ENCODE measurements around the gene PPP1R11. TPM values are rescaled to one million over a fixed set of nuclear protein-coding genes. Genes with fewer than 3 reads are reported as not detected.

Gene PPP1R11
- total RNA-seq, 1 experiment from 2014 or later, result 59.2 TPM

GRCh38 chr6:30102970-30103871 is 36.2 kb downstream of the PPP1R11 start:
- ChIA-PET POLR2A (no interaction called here), CTCF (interaction anchor here (0.6 to 2.6 kb wide), 15 partner anchors 9 to 437 kb away, joined by 3 to 68 read pairs (median 3); partner anchors contain the start of gene PPP1R11)
- H3K27me3 ChIP-seq (ENCODE audit: control insufficient read depth, insufficient read depth, low read length), result peaks cover 7% of the 10 kb centered on the region
- ATAC-seq (peak; percentile 81), DNase-seq (ENCODE audit: low read depth, low spot score) (peak; percentile 75)
- H3K9me3 ChIP-seq (ENCODE audit: control insufficient read depth, insufficient read depth, low read depth, low read length), result no peaks in the 10 kb centered on the region
- peak; percentile 95 for TF ChIP-seq CTCF (IDR thresholded peaks at IDR 0.05)
- TF ChIP-seq POLR2AphosphoS5 (IDR thresholded peaks at IDR 0.05; ENCODE audit: low read depth, low read length), result no peak
- in situ Hi-C loops (cut with HindIII; ENCODE audit: low pct_unique_long_range_greater_than_20kb, low sequenced_read_pairs) (no loop called here), intact Hi-C loops (cut with micrococcal nuclease; ENCODE audit: unreplicated experiment) (loop anchor here (1.0 to 2.0 kb wide), 2 partner anchors 28 to 68 kb away; no protein-coding TSS in a partner anchor)
- H3K4me3 ChIP-seq (ENCODE audit: low read depth in 2 of 2, low read length in 2 of 2), result peak overlapping the region; percentile 38 to 78
- H3K36me3 ChIP-seq (ENCODE audit: control insufficient read depth, insufficient read depth, low read length), result no peaks in the 10 kb centered on the region
- H3K4me1 ChIP-seq (ENCODE audit: control insufficient read depth, insufficient read depth, low read length), result peaks cover 16% of the 10 kb centered on the region
- peak overlapping the region; percentile 37; the same call in 1 of the 2 replicates for H3K27ac ChIP-seq (ENCODE audit: low read length)
- no TSS peak for BruUV-seq (replicated peaks)

- in situ Hi-C loops (cut with HindIII; ENCODE audit: low pct_unique_long_range_greater_than_20kb, low sequenced_read_pairs), result no loop called here
- H3K27ac ChIP-seq (ENCODE audit: low read length), result no peak overlapping the region
- no TSS peak for BruUV-seq (replicated peaks)
Observed at GRCh38 chr6:30103872-30104179, 36.8 kb downstream of the PPP1R11 start.

More at GRCh38 chr6:30103872-30104179, 36.8 kb downstream of the PPP1R11 start:
- Histone ChIP-seq H3K4me1 (ENCODE audit: control insufficient read depth, insufficient read depth, low read length) (peaks cover 16% of the 10 kb centered on the region), H3K9me3 (ENCODE audit: control insufficient read depth, insufficient read depth, low read depth, low read length) (no peaks in the 10 kb centered on the region), H3K4me3 (ENCODE audit: low read depth in 2 of 2, low read length in 2 of 2) (peak overlapping the region; percentile 38 to 78; a peak in 3 of 4 replicates), H3K36me3 (ENCODE audit: control insufficient read depth, insufficient read depth, low read length) (no peaks in the 10 kb centered on the region), H3K27me3 (ENCODE audit: control insufficient read depth, insufficient read depth, low read length) (peaks cover 7% of the 10 kb centered on the region)
- ChIA-PET CTCF (interaction anchor here (0.6 to 2.6 kb wide), 12 partner anchors 10 to 437 kb away, joined by 3 to 68 read pairs (median 4); partner anchors contain the start of gene PPP1R11), POLR2A (no interaction called here)
- no peak for DNase-seq (ENCODE audit: low read depth, low spot score)
- ATAC-seq, result no peak
- intact Hi-C loops (cut with micrococcal nuclease; ENCODE audit: unreplicated experiment), result loop anchor here (1.0 to 2.0 kb wide), 2 partner anchors 27 to 67 kb away; no protein-coding TSS in a partner anchor
- TF ChIP-seq CTCF (IDR thresholded peaks at IDR 0.05) (no peak), POLR2AphosphoS5 (IDR thresholded peaks at IDR 0.05; ENCODE audit: low read depth, low read length) (no peak), SIN3A (IDR thresholded peaks at IDR 0.05; ENCODE audit: borderline replicate concordance, insufficient read depth, low read depth, low read length) (no peak), TCF7L2 (IDR thresholded peaks at IDR 0.05; ENCODE audit: low read depth, low read length) (no peak), REST (IDR thresholded peaks at IDR 0.05; ENCODE audit: insufficient read depth in 1 of 2, low read depth in 2 of 2, low read length in 1 of 2) (no peak)
